A549 (cell line): ENCODE data around the gene MCM8. TPM values are rescaled to one million over a fixed set of nuclear protein-coding genes. Genes with fewer than 3 reads are reported as not detected.

ENCODE experiments used
- ATAC-seq, 2 experiments: fragments of 200-7000 bp in 1 of 2; fragments of >200 bp in 1 of 2; cut with Nextera tagmentation in 1 of 2; cut with Tn5 transposase in 1 of 2; 3 replicates each; pipeline versions ENCODE4 v1.8.0 to v1.9.1; 2018 to 2020; ENCODE audit warnings: mild to moderate bottlenecking in 1 of 2, moderate library complexity in 1 of 2
- CTCF ChIA-PET: fragments of 300-600 bp; sonication (Branson Sonifier 250); formaldehyde crosslinking; extraction: SDS; loops from one replicate; lab custom pipeline; 2021; ENCODE audit warnings: antibody characterized with exemption, inconsistent platforms; lab: Yijun Ruan, JAX
- POLR2A ChIA-PET: fragments of 350-600 bp; formaldehyde crosslinking; extraction: SDS; loops from one replicate; lab custom pipeline; 2021; ENCODE audit warnings: antibody characterized with exemption, inconsistent platforms; lab: Yijun Ruan, JAX
- DNase-seq, 2 experiments: peaks; one replicate each; pipeline versions ENCODE4 v3.0.0 to v3.0.0-alpha.2; 2011 to 2016; ENCODE audit warnings: low read depth in 1 of 2, low spot score in 1 of 2
- FAIRE-seq: peaks from 2 replicates; lab custom pipeline; 2011; peaks lifted over from hg19 to GRCh38; lab: Jason Lieb, UNC
- H3K27ac ChIP-seq, 2 experiments: fragments of >200 bp; sonication (Bioruptor Twin); formaldehyde crosslinking; 3 replicates each; pipeline ENCODE4 v1.5.1; 2016 to 2017
- H3K4me1 ChIP-seq: fragments of >200 bp; sonication (Bioruptor Twin); formaldehyde crosslinking; 3 replicates; pipeline ENCODE4 v1.6.1; 2016
- H3K4me2 ChIP-seq: fragments of >200 bp; sonication (Bioruptor Twin); formaldehyde crosslinking; 3 replicates; pipeline ENCODE4 v1.6.1; 2016
- H3K4me3 ChIP-seq: fragments of >200 bp; sonication (Bioruptor Twin); formaldehyde crosslinking; 3 replicates; pipeline ENCODE4 v1.5.1; 2016
- H3K9me3 ChIP-seq: fragments of >200 bp; sonication (Bioruptor Twin); formaldehyde crosslinking; 3 replicates; pipeline ENCODE4 v1.6.1; 2016
- CBX8 ChIP-seq: fragments of 200-600 bp; sonication (generic); IDR thresholded peaks from 2 replicates; pipeline ENCODE4 v1.6.1; 2016
- CHD4 ChIP-seq: fragments of 200-600 bp; sonication (generic); IDR thresholded peaks from 2 replicates; pipeline ENCODE4 v1.6.1; 2016; ENCODE audit warnings: antibody characterized with exemption, mild to moderate bottlenecking, borderline replicate concordance
- EP300 ChIP-seq, 2 experiments: fragments of >200 bp; sonication (Bioruptor Twin); formaldehyde crosslinking; IDR thresholded peaks; 2 replicates in 1 of 2; 3 replicates in 1 of 2; pipeline ENCODE4 v1.6.1; 2016 to 2017
- FOSL2 ChIP-seq, 2 experiments: fragments of 450-650 bp in 1 of 2; fragments of >200 bp in 1 of 2; sonication (Bioruptor Twin) in 1 of 2; formaldehyde crosslinking; IDR thresholded peaks; 2 replicates each; pipeline versions ENCODE4 v1.5.0 to v1.6.1; 2016 to 2020; ENCODE audit warnings: mild to moderate bottlenecking in 1 of 2, moderate library complexity in 1 of 2
- FOXS1 ChIP-seq: fragments of 250-450 bp; sonication (Bioruptor Pico); IDR thresholded peaks from 2 replicates; pipeline ENCODE4 v1.5.0; 2020; ENCODE audit warnings: mild to moderate bottlenecking, moderate library complexity
- GATA3 ChIP-seq: IDR thresholded peaks from 2 replicates; pipeline ENCODE4 v1.6.1; 2012; ENCODE audit warnings: borderline replicate concordance
- HEYL ChIP-seq: fragments of 250-450 bp; sonication (Bioruptor Pico); IDR thresholded peaks from 2 replicates; pipeline ENCODE4 v1.8.0; 2021; ENCODE audit warnings: mild to moderate bottlenecking, moderate library complexity
- HMGXB4 ChIP-seq: fragments of 250-450 bp; sonication (Bioruptor Pico); IDR thresholded peaks from 2 replicates; pipeline ENCODE4 v1.5.0; 2021; ENCODE audit warnings: mild to moderate bottlenecking, moderate library complexity, borderline replicate concordance
- JUNB ChIP-seq: fragments of >200 bp; sonication (Bioruptor Twin); formaldehyde crosslinking; IDR thresholded peaks from 2 replicates; pipeline ENCODE4 v1.6.1; 2016
- KDM1A ChIP-seq: fragments of 200-600 bp; sonication (generic); IDR thresholded peaks from 2 replicates; pipeline ENCODE4 v1.6.1; 2016; ENCODE audit warnings: low read depth, mild to moderate bottlenecking
- MAX ChIP-seq: IDR thresholded peaks from 2 replicates; pipeline ENCODE4 v1.6.1; 2012
- MAZ ChIP-seq: fragments of 150-350 bp; IDR thresholded peaks from 2 replicates; pipeline ENCODE4 v1.6.1; 2014; ENCODE audit warnings: antibody characterized with exemption, low read depth, low read length, borderline replicate concordance
- POLR2A ChIP-seq: IDR thresholded peaks from 2 replicates; pipeline ENCODE4 v1.6.1; 2012; ENCODE audit warnings: mild to moderate bottlenecking, low read length
- RARB ChIP-seq: fragments of 250-450 bp; sonication (Bioruptor Pico); IDR thresholded peaks from 2 replicates; pipeline ENCODE4 v1.8.0; 2021; ENCODE audit warnings: mild to moderate bottlenecking, moderate library complexity
- RFX5 ChIP-seq: fragments of 450-650 bp; IDR thresholded peaks from 2 replicates; pipeline ENCODE4 v1.7.1; 2014; ENCODE audit warnings: antibody characterized with exemption, mild to moderate bottlenecking, moderate library complexity
- SMC3 ChIP-seq: fragments of >200 bp; sonication (Bioruptor Twin); formaldehyde crosslinking; IDR thresholded peaks from 3 replicates; pipeline ENCODE4 v1.6.1; 2018; ENCODE audit warnings: inconsistent platforms
- TFCP2L1 ChIP-seq: fragments of 250-450 bp; sonication (Bioruptor Pico); IDR thresholded peaks from 2 replicates; pipeline ENCODE4 v1.5.0; 2021; ENCODE audit warnings: mild to moderate bottlenecking
- TP53 ChIP-seq: fragments of 250-450 bp; sonication (Bioruptor Pico); IDR thresholded peaks from 2 replicates; pipeline ENCODE4 v1.5.0; 2021; ENCODE audit warnings: mild to moderate bottlenecking, moderate library complexity
- USF2 ChIP-seq: fragments of 450-650 bp; IDR thresholded peaks from 2 replicates; pipeline ENCODE4 v1.6.1; 2014; ENCODE audit warnings: antibody characterized with exemption
- ZC3H11A ChIP-seq: fragments of 450-650 bp; IDR thresholded peaks from 2 replicates; pipeline ENCODE4 v1.6.1; 2014; ENCODE audit warnings: antibody characterized with exemption, mild to moderate bottlenecking
- ZNF302 ChIP-seq: fragments of 250-450 bp; sonication (Bioruptor Pico); IDR thresholded peaks from 2 replicates; pipeline ENCODE4 v1.9.0; 2021; ENCODE audit warnings: inconsistent platforms, mild to moderate bottlenecking, moderate library complexity
- ZSCAN20 ChIP-seq: fragments of 250-450 bp; sonication (Bioruptor Pico); IDR thresholded peaks from 2 replicates; pipeline ENCODE4 v1.8.0; 2022; ENCODE audit warnings: mild to moderate bottlenecking, moderate library complexity
- WGBS: methylation state at CpG from one replicate; pipeline ENCODE4 v1.1.6; 2017; ENCODE audit errors: missing lambda C conversion rate; 5-methylcytosine and 5-hydroxymethylcytosine counted together
- polyA plus RNA-seq, 4 experiments: library from polyadenylated mRNA; depleted of rRNA in 3 of 4; stranded (reverse); fragments of >200 nt; fragmentation: RNase III in 1 of 4; extraction: RNeasy Plus Mini Kit Qiagen cat#74134 plus additional on column Dnase treatment in 1 of 4; gene quantifications; 2 replicates in 3 of 4; 3 replicates in 1 of 4; pipeline ENCODE4 v1.2.3, GENCODE V29; 2011 to 2017
- TF ChIP-seq, protein P1 (sequence below): fragments of >200 bp; sonication (Bioruptor Twin); formaldehyde crosslinking; IDR thresholded peaks from 2 replicates; pipeline ENCODE4 v1.6.1; 2016
- TF ChIP-seq, protein P2 (sequence below): IDR thresholded peaks from 2 replicates; pipeline ENCODE4 v1.6.1; 2012
- TF ChIP-seq, protein P3 (sequence below): fragments of 150-350 bp; IDR thresholded peaks from 2 replicates; pipeline ENCODE4 v1.6.1; 2014; ENCODE audit warnings: low read depth, mild to moderate bottlenecking, low read length
- TF ChIP-seq, protein P4 (sequence below): fragments of 200-600 bp; sonication (generic); IDR thresholded peaks from 2 replicates; pipeline ENCODE4 v1.6.1; 2016; ENCODE audit warnings: antibody characterized with exemption, mild to moderate bottlenecking, moderate library complexity

The MCM8 gene
- polyA plus RNA-seq, 2 of the 4 experiments (the other 2 are of a cell fraction): 33.9 to 36.1 TPM

DNA sequence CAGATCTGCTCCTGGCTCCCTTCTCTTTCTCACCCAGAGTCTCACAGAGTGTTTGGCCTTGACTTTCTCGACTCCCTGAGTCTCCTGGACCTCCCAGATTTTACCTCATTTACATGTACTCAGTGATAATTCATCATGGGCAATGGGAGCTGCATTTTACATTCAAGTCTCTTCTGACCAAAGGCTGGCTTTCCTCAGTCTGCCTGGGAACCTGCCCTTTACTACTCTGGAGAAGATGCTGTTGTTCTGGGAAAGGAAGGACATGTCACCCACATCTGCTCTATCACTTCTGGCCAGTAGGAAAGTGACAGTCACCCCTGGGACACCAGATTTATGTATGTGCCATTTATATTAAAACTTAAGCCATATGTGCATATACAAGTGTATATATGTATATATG is 96.0 kb downstream of the MCM8 start:
- ATAC-seq (no peak), FAIRE-seq (no peak)
- H3K4me2 ChIP-seq: no peak overlapping the region
- no peak overlapping the region for H3K27ac ChIP-seq
- H3K4me1 ChIP-seq: no peaks in the 10 kb centered on the region
- WGBS: 20% methylated on average over 1 of the region's 1 CpG
- no peaks in the 10 kb centered on the region for H3K9me3 ChIP-seq
- TF ChIP-seq SMC3 (no peak), MAZ (no peak), HMGXB4 (no peak), MAX (no peak), FOSL2 (IDR thresholded peaks at IDR 0.05) (no peak), FOSL2 (CRISPR knock-in tag; IDR thresholded peaks at IDR 0.05) (no peak), RARB (CRISPR knock-in tag) (no peak), CBX8 (no peak), HEYL (CRISPR knock-in tag) (no peak), RFX5 (no peak), USF2 (no peak), JUNB (no peak), FOXS1 (CRISPR knock-in tag) (no peak), CHD4 (no peak), EP300 (IDR thresholded peaks at IDR 0.05) (no peak), POLR2A (no peak), KDM1A (no peak), GATA3 (no peak), TP53 (no peak)
- TF ChIP-seq, protein P1, sequence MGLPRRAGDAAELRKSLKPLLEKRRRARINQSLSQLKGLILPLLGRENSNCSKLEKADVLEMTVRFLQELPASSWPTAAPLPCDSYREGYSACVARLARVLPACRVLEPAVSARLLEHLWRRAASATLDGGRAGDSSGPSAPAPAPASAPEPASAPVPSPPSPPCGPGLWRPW: no peak
- TF ChIP-seq, all 56 proteins: peak for 0
- ChIA-PET CTCF (interaction anchor here (2.9 kb wide), 1 partner anchor 7 kb away, joined by 13 read pairs; no protein-coding TSS in a partner anchor), POLR2A (no interaction called here)
- no peak for DNase-seq
- no peak overlapping the region for H3K4me3 ChIP-seq

DNA sequence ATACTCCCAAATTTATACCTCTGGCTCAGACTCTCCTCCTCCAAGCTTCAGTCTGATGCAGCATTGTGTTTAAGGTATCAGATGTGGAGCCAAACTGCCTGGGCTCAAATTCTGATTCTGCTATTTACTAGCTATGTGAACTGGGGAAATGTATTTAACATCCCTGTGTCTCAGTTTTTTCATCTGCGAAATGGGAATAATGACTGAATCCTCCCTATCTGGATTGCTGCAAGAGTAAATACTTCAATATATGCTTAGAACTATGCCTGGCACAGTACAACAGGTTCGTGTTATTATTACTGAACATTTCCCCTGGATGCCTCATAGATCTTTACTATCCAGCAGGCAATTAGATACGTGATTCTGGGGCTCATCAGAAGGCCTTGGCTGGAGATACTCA is 97.9 kb downstream of the MCM8 start:
- H3K4me1 ChIP-seq: peaks cover 4% of the 10 kb centered on the region; the same call in 2 of the 3 replicates
- 57% methylated on average over 3 of the region's 3 CpGs for WGBS
- no peak for DNase-seq
- no peak overlapping the region for H3K27ac ChIP-seq
- CTCF ChIA-PET: interaction anchor here (1.4 to 2.9 kb wide), 2 partner anchors 9 to 14 kb away, joined by 3 to 13 read pairs; no protein-coding TSS in a partner anchor
- no peak for ATAC-seq
- H3K4me2 ChIP-seq: no peak overlapping the region
- FAIRE-seq: no peak
- POLR2A ChIA-PET: no interaction called here
- no peaks in the 10 kb centered on the region for H3K9me3 ChIP-seq
- no peak for TF ChIP-seq ZNF302 (CRISPR knock-in tag)
- TF ChIP-seq, protein P2, sequence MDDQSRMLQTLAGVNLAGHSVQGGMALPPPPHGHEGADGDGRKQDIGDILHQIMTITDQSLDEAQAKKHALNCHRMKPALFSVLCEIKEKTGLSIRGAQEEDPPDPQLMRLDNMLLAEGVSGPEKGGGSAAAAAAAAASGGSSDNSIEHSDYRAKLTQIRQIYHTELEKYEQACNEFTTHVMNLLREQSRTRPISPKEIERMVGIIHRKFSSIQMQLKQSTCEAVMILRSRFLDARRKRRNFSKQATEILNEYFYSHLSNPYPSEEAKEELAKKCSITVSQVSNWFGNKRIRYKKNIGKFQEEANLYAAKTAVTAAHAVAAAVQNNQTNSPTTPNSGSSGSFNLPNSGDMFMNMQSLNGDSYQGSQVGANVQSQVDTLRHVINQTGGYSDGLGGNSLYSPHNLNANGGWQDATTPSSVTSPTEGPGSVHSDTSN: no peak
- TF ChIP-seq, protein P3, sequence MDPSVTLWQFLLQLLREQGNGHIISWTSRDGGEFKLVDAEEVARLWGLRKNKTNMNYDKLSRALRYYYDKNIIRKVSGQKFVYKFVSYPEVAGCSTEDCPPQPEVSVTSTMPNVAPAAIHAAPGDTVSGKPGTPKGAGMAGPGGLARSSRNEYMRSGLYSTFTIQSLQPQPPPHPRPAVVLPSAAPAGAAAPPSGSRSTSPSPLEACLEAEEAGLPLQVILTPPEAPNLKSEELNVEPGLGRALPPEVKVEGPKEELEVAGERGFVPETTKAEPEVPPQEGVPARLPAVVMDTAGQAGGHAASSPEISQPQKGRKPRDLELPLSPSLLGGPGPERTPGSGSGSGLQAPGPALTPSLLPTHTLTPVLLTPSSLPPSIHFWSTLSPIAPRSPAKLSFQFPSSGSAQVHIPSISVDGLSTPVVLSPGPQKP: no peak
- no peak for TF ChIP-seq GATA3
- TF ChIP-seq MAZ: no peak
- TF ChIP-seq, protein P4, sequence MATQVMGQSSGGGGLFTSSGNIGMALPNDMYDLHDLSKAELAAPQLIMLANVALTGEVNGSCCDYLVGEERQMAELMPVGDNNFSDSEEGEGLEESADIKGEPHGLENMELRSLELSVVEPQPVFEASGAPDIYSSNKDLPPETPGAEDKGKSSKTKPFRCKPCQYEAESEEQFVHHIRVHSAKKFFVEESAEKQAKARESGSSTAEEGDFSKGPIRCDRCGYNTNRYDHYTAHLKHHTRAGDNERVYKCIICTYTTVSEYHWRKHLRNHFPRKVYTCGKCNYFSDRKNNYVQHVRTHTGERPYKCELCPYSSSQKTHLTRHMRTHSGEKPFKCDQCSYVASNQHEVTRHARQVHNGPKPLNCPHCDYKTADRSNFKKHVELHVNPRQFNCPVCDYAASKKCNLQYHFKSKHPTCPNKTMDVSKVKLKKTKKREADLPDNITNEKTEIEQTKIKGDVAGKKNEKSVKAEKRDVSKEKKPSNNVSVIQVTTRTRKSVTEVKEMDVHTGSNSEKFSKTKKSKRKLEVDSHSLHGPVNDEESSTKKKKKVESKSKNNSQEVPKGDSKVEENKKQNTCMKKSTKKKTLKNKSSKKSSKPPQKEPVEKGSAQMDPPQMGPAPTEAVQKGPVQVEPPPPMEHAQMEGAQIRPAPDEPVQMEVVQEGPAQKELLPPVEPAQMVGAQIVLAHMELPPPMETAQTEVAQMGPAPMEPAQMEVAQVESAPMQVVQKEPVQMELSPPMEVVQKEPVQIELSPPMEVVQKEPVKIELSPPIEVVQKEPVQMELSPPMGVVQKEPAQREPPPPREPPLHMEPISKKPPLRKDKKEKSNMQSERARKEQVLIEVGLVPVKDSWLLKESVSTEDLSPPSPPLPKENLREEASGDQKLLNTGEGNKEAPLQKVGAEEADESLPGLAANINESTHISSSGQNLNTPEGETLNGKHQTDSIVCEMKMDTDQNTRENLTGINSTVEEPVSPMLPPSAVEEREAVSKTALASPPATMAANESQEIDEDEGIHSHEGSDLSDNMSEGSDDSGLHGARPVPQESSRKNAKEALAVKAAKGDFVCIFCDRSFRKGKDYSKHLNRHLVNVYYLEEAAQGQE: no peak
- no peak for TF ChIP-seq JUNB
- TF ChIP-seq ZSCAN20 (CRISPR knock-in tag): no peak
- no peak for TF ChIP-seq ZC3H11A
- TF ChIP-seq TFCP2L1 (CRISPR knock-in tag): no peak
- H3K4me3 ChIP-seq: no peak overlapping the region
